Activated CD4-positive, alpha-beta T cell treated with anti-CD3 and anti-CD28 coated beads, Interleukin-2, amount 10 ng/mL, durations not matched to agents 7 days and 5 days (primary cell): Measurements from ENCODE around the gene PLET1. TPM values are rescaled to one million over a fixed set of nuclear protein-coding genes. Genes with fewer than 3 reads are reported as not detected.
A peak's percentile ranks its signal among the peaks of the same experiment; 100 is the strongest.

Experiments used
- CTCF ChIA-PET: fragments of 350-600 bp; sonication (Branson Sonifier 250); formaldehyde crosslinking; loops from one replicate; lab custom pipeline; 2021; ENCODE audit warnings: antibody characterized with exemption; lab: Charles Lee
- POLR2A ChIA-PET: fragments of 350-600 bp; sonication (Branson Sonifier 250); formaldehyde crosslinking; loops from one replicate; lab custom pipeline; 2021; ENCODE audit warnings: antibody characterized with exemption; lab: Charles Lee
- DNase-seq: peaks from one replicate; pipeline ENCODE4 v3.0.0-alpha.2; 2020
- H3K27ac Mint-ChIP-seq: one replicate; pipeline ENCODE4 v1.8.0; 2021; ENCODE audit warnings: mild to moderate bottlenecking, moderate library complexity, mixed read lengths
- H3K27me3 Mint-ChIP-seq: one replicate; pipeline ENCODE4 v1.8.0; 2021; ENCODE audit warnings: mixed read lengths
- H3K36me3 Mint-ChIP-seq: one replicate; pipeline ENCODE4 v1.8.0; 2021; ENCODE audit warnings: low read depth, mixed read lengths
- H3K4me1 Mint-ChIP-seq: one replicate; pipeline ENCODE4 v1.8.0; 2021; ENCODE audit warnings: mixed read lengths
- H3K4me3 Mint-ChIP-seq: one replicate; pipeline ENCODE4 v1.8.0; 2021; ENCODE audit warnings: mild to moderate bottlenecking, moderate library complexity, mixed read lengths
- H3K9me3 Mint-ChIP-seq: one replicate; pipeline ENCODE4 v1.8.0; 2021; ENCODE audit warnings: mixed read lengths
- total RNA-seq, 2 experiments: library from RNA; stranded (reverse); gene quantifications; one replicate each; pipeline ENCODE4 v1.2.3, GENCODE V29; 2021

Gene PLET1
- total RNA-seq, 2 experiments from 2014 or later, result not detected

- Mint-ChIP-seq H3K4me3 (no peak overlapping the region), H3K36me3 (peaks cover 44% of the 10 kb centered on the region), H3K27ac (no peak overlapping the region), H3K9me3 (no peaks in the 10 kb centered on the region), H3K4me1 (peaks cover 30% of the 10 kb centered on the region), H3K27me3 (no peaks in the 10 kb centered on the region)
- ChIA-PET POLR2A (no interaction called here), CTCF (interaction anchor here (0.7 kb wide), 1 partner anchor 761 kb away, joined by 3 read pairs; no protein-coding TSS in a partner anchor)
- no peak for DNase-seq
Measured at GRCh38 chr11:112229746-112230433, 30.8 kb downstream of the PLET1 start.

GRCh38 chr11:112229159-112229558, 31.5 kb downstream of the PLET1 start:
- peaks cover 40% of the 10 kb centered on the region for H3K36me3 Mint-ChIP-seq
- H3K27me3 Mint-ChIP-seq, result peaks cover 4% of the 10 kb centered on the region
- no peaks in the 10 kb centered on the region for H3K9me3 Mint-ChIP-seq
- CTCF ChIA-PET, result interaction anchor here (0.7 kb wide), 1 partner anchor 1075 kb away, joined by 6 read pairs; no protein-coding TSS in a partner anchor
- POLR2A ChIA-PET, result no interaction called here
- no peak overlapping the region for H3K4me3 Mint-ChIP-seq
- DNase-seq, result no peak
- H3K4me1 Mint-ChIP-seq, result peaks cover 30% of the 10 kb centered on the region
- no peak overlapping the region for H3K27ac Mint-ChIP-seq

GRCh38 chr11:112228706-112229105, 32.0 kb downstream of the PLET1 start:
- ChIA-PET POLR2A (no interaction called here), CTCF (interaction anchor here (0.7 kb wide), 1 partner anchor 1075 kb away, joined by 6 read pairs; no protein-coding TSS in a partner anchor)
- H3K4me3 Mint-ChIP-seq, result no peak overlapping the region
- no peaks in the 10 kb centered on the region for H3K9me3 Mint-ChIP-seq
- DNase-seq, result no peak
- H3K36me3 Mint-ChIP-seq, result peaks cover 40% of the 10 kb centered on the region
- H3K4me1 Mint-ChIP-seq, result peaks cover 30% of the 10 kb centered on the region
- H3K27me3 Mint-ChIP-seq, result peaks cover 7% of the 10 kb centered on the region
- no peak overlapping the region for H3K27ac Mint-ChIP-seq

GRCh38 chr11:112227471-112227870, 33.2 kb downstream of the PLET1 start:
- Mint-ChIP-seq H3K9me3 (no peaks in the 10 kb centered on the region), H3K27me3 (peaks cover 7% of the 10 kb centered on the region), H3K36me3 (peaks cover 36% of the 10 kb centered on the region), H3K4me3 (peak overlapping the region; percentile 82), H3K4me1 (peaks cover 30% of the 10 kb centered on the region), H3K27ac (peak overlapping the region; percentile 98)
- DNase-seq, result no peak
- CTCF ChIA-PET, result interaction anchor here (0.5 to 1.1 kb wide), 3 partner anchors 47 to 304 kb away, joined by 3 to 4 read pairs (median 3); no protein-coding TSS in a partner anchor
- POLR2A ChIA-PET, result no interaction called here

- H3K4me1 Mint-ChIP-seq, result peaks cover 30% of the 10 kb centered on the region
- peaks cover 7% of the 10 kb centered on the region for H3K27me3 Mint-ChIP-seq
- no peak for DNase-seq
- ChIA-PET CTCF (interaction anchor here (0.6 to 1.1 kb wide), 3 partner anchors 48 to 304 kb away, joined by 3 to 10 read pairs (median 3); no protein-coding TSS in a partner anchor), POLR2A (no interaction called here)
- H3K36me3 Mint-ChIP-seq, result peaks cover 32% of the 10 kb centered on the region
- peak overlapping the region; percentile 82 for H3K4me3 Mint-ChIP-seq
- peak overlapping the region; percentile 98 for H3K27ac Mint-ChIP-seq
- no peaks in the 10 kb centered on the region for H3K9me3 Mint-ChIP-seq
Measured at GRCh38 chr11:112226831-112227401, 33.7 kb downstream of the PLET1 start.

- Mint-ChIP-seq H3K36me3 (peaks cover 31% of the 10 kb centered on the region), H3K9me3 (no peaks in the 10 kb centered on the region), H3K27ac (peak within 1 kb of the TSS; percentile 98)
Measured at GRCh38 chr11:112226062-112226830, 34.4 kb downstream of the PLET1 start, which contains the start of gene PTS. PTS (plus strand) TSS chr11:112226428; CDS start chr11:112226444, 16 bp downstream.

GRCh38 chr11:112225753-112226061, 35.0 kb downstream of the PLET1 start:
- no peak for DNase-seq
- peaks cover 30% of the 10 kb centered on the region for H3K4me1 Mint-ChIP-seq
- H3K27ac Mint-ChIP-seq, result peak overlapping the region; percentile 98
- H3K27me3 Mint-ChIP-seq, result peaks cover 7% of the 10 kb centered on the region
- peak overlapping the region; percentile 82 for H3K4me3 Mint-ChIP-seq
- POLR2A ChIA-PET, result no interaction called here
- no peaks in the 10 kb centered on the region for H3K9me3 Mint-ChIP-seq
- peaks cover 29% of the 10 kb centered on the region for H3K36me3 Mint-ChIP-seq
- CTCF ChIA-PET, result no interaction called here

More at GRCh38 chr11:112226062-112226830, 34.4 kb downstream of the PLET1 start, which contains the start of gene PTS:
- POLR2A ChIA-PET, result no interaction called here
- CTCF ChIA-PET, result interaction anchor here (0.8 to 1.1 kb wide), 2 partner anchors 49 to 55 kb away, joined by 3 to 10 read pairs; no protein-coding TSS in a partner anchor
- peak within 1 kb of the TSS; percentile 82 for H3K4me3 Mint-ChIP-seq
- H3K4me1 Mint-ChIP-seq, result peaks cover 30% of the 10 kb centered on the region
- DNase-seq, result peak; percentile 85
- peaks cover 7% of the 10 kb centered on the region for H3K27me3 Mint-ChIP-seq

GRCh38 chr11:112223754-112224532, 36.7 kb downstream of the PLET1 start:
- H3K36me3 Mint-ChIP-seq, result peaks cover 12% of the 10 kb centered on the region
- H3K4me1 Mint-ChIP-seq, result peaks cover 36% of the 10 kb centered on the region
- no peak overlapping the region for H3K4me3 Mint-ChIP-seq
- H3K27me3 Mint-ChIP-seq, result peaks cover 7% of the 10 kb centered on the region
- no peak overlapping the region for H3K27ac Mint-ChIP-seq
- no peaks in the 10 kb centered on the region for H3K9me3 Mint-ChIP-seq
- no peak for DNase-seq
- ChIA-PET POLR2A (no interaction called here), CTCF (interaction anchor here (4.5 kb wide), 1 partner anchor 56 kb away, joined by 33 read pairs; no protein-coding TSS in a partner anchor)

GRCh38 chr11:112223121-112223520, 37.5 kb downstream of the PLET1 start:
- DNase-seq, result no peak
- Mint-ChIP-seq H3K9me3 (no peaks in the 10 kb centered on the region), H3K27me3 (peaks cover 7% of the 10 kb centered on the region), H3K4me1 (peaks cover 28% of the 10 kb centered on the region), H3K36me3 (peaks cover 4% of the 10 kb centered on the region), H3K4me3 (no peak overlapping the region), H3K27ac (no peak overlapping the region)
- CTCF ChIA-PET, result interaction anchor here (4.5 kb wide), 1 partner anchor 57 kb away, joined by 33 read pairs; no protein-coding TSS in a partner anchor
- POLR2A ChIA-PET, result no interaction called here

- POLR2A ChIA-PET, result no interaction called here
- CTCF ChIA-PET, result interaction anchor here (4.5 kb wide), 1 partner anchor 58 kb away, joined by 33 read pairs; no protein-coding TSS in a partner anchor
- no peak for DNase-seq
- Mint-ChIP-seq H3K9me3 (no peaks in the 10 kb centered on the region), H3K4me3 (no peak overlapping the region), H3K36me3 (peaks cover 3% of the 10 kb centered on the region), H3K27ac (no peak overlapping the region), H3K4me1 (peaks cover 21% of the 10 kb centered on the region), H3K27me3 (peaks cover 7% of the 10 kb centered on the region)
Measured at GRCh38 chr11:112222303-112222702, 38.4 kb downstream of the PLET1 start.

GRCh38 chr11:112221274-112221835, 39.3 kb downstream of the PLET1 start:
- Mint-ChIP-seq H3K9me3 (no peaks in the 10 kb centered on the region), H3K36me3 (no peaks in the 10 kb centered on the region), H3K27me3 (peaks cover 7% of the 10 kb centered on the region), H3K4me3 (no peak overlapping the region), H3K4me1 (peaks cover 14% of the 10 kb centered on the region), H3K27ac (no peak overlapping the region)
- DNase-seq, result no peak
- ChIA-PET POLR2A (no interaction called here), CTCF (interaction anchor here (0.8 to 4.5 kb wide), 3 partner anchors 45 to 61 kb away, joined by 3 to 33 read pairs (median 5); no protein-coding TSS in a partner anchor)
